ENCODE results near the gene ZFAND2A.
"Not testable (repeated sequence)": the region's sequence is repeated elsewhere in the genome, so short reads cannot be mapped to it uniquely, and the experiment has no call there.

Gene ZFAND2A

GRCh38 chr7:1174881-1175596, 15.0 kb upstream of the ZFAND2A start:
- DNase-seq = no peak

- DNase-seq = no peak
These were observed 14.0 kb upstream of the ZFAND2A start for GRCh38 chr7:1174002-1174401.

GRCh38 chr7:1172666-1173523, 12.9 kb upstream of the ZFAND2A start:
- no peak for DNase-seq

- DNase-seq = not testable (repeated sequence)
These were observed 11.5 kb upstream of the ZFAND2A start for GRCh38 chr7:1171516-1171915.

- no peak for DNase-seq
These were observed 10.9 kb upstream of the ZFAND2A start for GRCh38 chr7:1170741-1171501.

- no peak for DNase-seq
These were observed 9.7 kb upstream of the ZFAND2A start for GRCh38 chr7:1169409-1170368.

GRCh38 chr7:1168422-1168821, 8.4 kb upstream of the ZFAND2A start:
- DNase-seq = no peak

GRCh38 chr7:1164436-1164835, 4.4 kb upstream of the ZFAND2A start:
- DNase-seq = no peak

GRCh38 chr7:1163121-1163520, 3.1 kb upstream of the ZFAND2A start:
- no peak for DNase-seq

- no peak for DNase-seq
These were observed 650 bp upstream of the ZFAND2A start for GRCh38 chr7:1160670-1161021.

GRCh38 chr7:1159231-1159630, 765 bp downstream of the ZFAND2A start:
- DNase-seq = not testable (repeated sequence)

GRCh38 chr7:1158203-1159126, 1.5 kb downstream of the ZFAND2A start:
- DNase-seq = no peak

- DNase-seq = no peak
These were observed 3.0 kb downstream of the ZFAND2A start for GRCh38 chr7:1156782-1157535.

- not testable (repeated sequence) for DNase-seq
These were observed 3.9 kb downstream of the ZFAND2A start for GRCh38 chr7:1155818-1156781.

- no peak for DNase-seq
These were observed 5.7 kb downstream of the ZFAND2A start for GRCh38 chr7:1154172-1154739.

GRCh38 chr7:1152492-1152891, 7.5 kb downstream of the ZFAND2A start:
- no peak for DNase-seq

- DNase-seq = no peak
These were observed 8.2 kb downstream of the ZFAND2A start for GRCh38 chr7:1151653-1152425.

GRCh38 chr7:1151156-1151555, 8.8 kb downstream of the ZFAND2A start:
- no peak for DNase-seq
